Stimulated activated CD4-positive, alpha-beta T cell treated with anti-CD3 and anti-CD28 coated beads, TNF-alpha, amount 100 ng/mL, for 24 hours (primary cell): ENCODE results near the gene GRIN2B.

Source experiments
- DNase-seq, 3 experiments: peaks; one replicate each; pipeline ENCODE4 v3.0.0-alpha.2; 2020; ENCODE audit warnings: low read depth in 3 of 3

Gene GRIN2B

GRCh38 chr12:13981296-13981962 lies at the start of gene GRIN2B:
Gene GRIN2B (minus strand): TSS chr12:13981602. CDS start chr12:13866208, 115,394 bp downstream.
- DNase-seq: no peak

GRCh38 chr12:14026537-14026936 lies 45.1 kb upstream of the GRIN2B start:
- DNase-seq: no peak

- no peak for DNase-seq
These were observed 43.2 kb upstream of the GRIN2B start for GRCh38 chr12:14024591-14024990.

GRCh38 chr12:14018080-14018479 lies 36.7 kb upstream of the GRIN2B start:
- DNase-seq: no peak

GRCh38 chr12:14010989-14011388 lies 29.6 kb upstream of the GRIN2B start:
- DNase-seq: no peak

GRCh38 chr12:14007639-14008038 lies 26.2 kb upstream of the GRIN2B start:
- DNase-seq: no peak

GRCh38 chr12:13992585-13992984 lies 11.2 kb upstream of the GRIN2B start:
- no peak for DNase-seq

- no peak for DNase-seq
These were observed 10.7 kb upstream of the GRIN2B start for GRCh38 chr12:13992106-13992505.

- DNase-seq: no peak
These were observed 4.6 kb upstream of the GRIN2B start for GRCh38 chr12:13986031-13986430.

GRCh38 chr12:13981990-13982389 lies 588 bp upstream of the GRIN2B start:
- no peak for DNase-seq

GRCh38 chr12:13980538-13981295 lies 685 bp downstream of the GRIN2B start:
- DNase-seq: no peak

- DNase-seq: no peak
These were observed 1.5 kb downstream of the GRIN2B start for GRCh38 chr12:13979772-13980378.

- DNase-seq: no peak
These were observed 2.5 kb downstream of the GRIN2B start for GRCh38 chr12:13978876-13979275.

GRCh38 chr12:13976880-13977279 lies 4.5 kb downstream of the GRIN2B start:
- DNase-seq: no peak

- DNase-seq: no peak
These were observed 5.3 kb downstream of the GRIN2B start for GRCh38 chr12:13976028-13976584.

GRCh38 chr12:13973996-13974395 lies 7.4 kb downstream of the GRIN2B start:
- DNase-seq: no peak

GRCh38 chr12:13970803-13971202 lies 10.6 kb downstream of the GRIN2B start:
- no peak for DNase-seq

GRCh38 chr12:13968281-13968680 lies 13.1 kb downstream of the GRIN2B start:
- no peak for DNase-seq

GRCh38 chr12:13964666-13965065 lies 16.7 kb downstream of the GRIN2B start:
- DNase-seq: no peak

GRCh38 chr12:13962699-13963098 lies 18.7 kb downstream of the GRIN2B start:
- DNase-seq: no peak

- no peak for DNase-seq
These were observed 19.4 kb downstream of the GRIN2B start for GRCh38 chr12:13961971-13962370.

GRCh38 chr12:13959131-13959723 lies 22.2 kb downstream of the GRIN2B start:
- DNase-seq: no peak
